Ishikawa (cell line): Measurements from ENCODE around the gene SEMA5A.

Experiments used
- CEBPB ChIP-seq: IDR thresholded peaks from 2 replicates; pipeline ENCODE4 v1.6.1; 2012
- EGR1 ChIP-seq: IDR thresholded peaks from 2 replicates; pipeline ENCODE4 v1.6.1; 2012
- EP300 ChIP-seq: IDR thresholded peaks from 2 replicates; pipeline ENCODE4 v1.6.1; 2012; ENCODE audit warnings: borderline replicate concordance
- NFIC ChIP-seq: IDR thresholded peaks from 2 replicates; pipeline ENCODE4 v1.6.1; 2012
- RAD21 ChIP-seq: IDR thresholded peaks from 2 replicates; pipeline ENCODE4 v1.6.1; 2012; ENCODE audit warnings: low read depth
- TAF1 ChIP-seq: IDR thresholded peaks from 2 replicates; pipeline ENCODE4 v1.6.1; 2012; ENCODE audit warnings: low read depth, mild to moderate bottlenecking
- TCF12 ChIP-seq: IDR thresholded peaks from 2 replicates; pipeline ENCODE4 v1.6.1; 2012; ENCODE audit warnings: low read depth
- TEAD4 ChIP-seq: IDR thresholded peaks from 2 replicates; pipeline ENCODE4 v1.6.1; 2012
- YY1 ChIP-seq: IDR thresholded peaks from 2 replicates; pipeline ENCODE4 v1.6.1; 2012; ENCODE audit warnings: low read depth
- TF ChIP-seq, protein P1 (sequence below): IDR thresholded peaks from 2 replicates; pipeline ENCODE4 v1.6.1; 2012; ENCODE audit warnings: low read depth, mild to moderate bottlenecking
- TF ChIP-seq, protein P2 (sequence below): IDR thresholded peaks from 2 replicates; pipeline ENCODE4 v1.6.1; 2012
- TF ChIP-seq, protein P3 (sequence below): IDR thresholded peaks from 2 replicates; pipeline ENCODE4 v1.6.1; 2012

DNA sequence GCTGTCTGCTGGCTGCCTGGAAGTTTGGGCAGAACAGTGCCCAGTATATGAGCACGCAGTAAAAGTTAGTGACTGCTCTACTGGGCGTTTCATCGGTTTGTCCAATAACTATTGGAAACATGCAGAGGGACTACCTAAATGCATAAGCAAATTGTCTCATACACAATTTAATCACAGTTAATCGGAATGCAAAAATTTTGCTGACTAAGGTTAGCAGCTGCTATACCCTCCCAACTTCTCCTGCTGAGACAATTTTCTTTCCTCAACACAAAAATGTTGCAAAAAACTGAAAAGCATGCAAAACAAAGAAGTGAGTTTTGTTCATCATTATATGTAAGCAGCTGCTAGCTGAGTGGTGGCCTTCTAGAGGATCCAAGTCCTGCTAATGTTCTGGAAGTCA, 327.5 kb downstream of the SEMA5A start:
- TF ChIP-seq TCF12 (no peak), YY1 (no peak), RAD21 (no peak), TAF1 (no peak), TEAD4 (no peak), EP300 (no peak), EGR1 (no peak), CEBPB (no peak), NFIC (no peak)
- TF ChIP-seq, protein P1, sequence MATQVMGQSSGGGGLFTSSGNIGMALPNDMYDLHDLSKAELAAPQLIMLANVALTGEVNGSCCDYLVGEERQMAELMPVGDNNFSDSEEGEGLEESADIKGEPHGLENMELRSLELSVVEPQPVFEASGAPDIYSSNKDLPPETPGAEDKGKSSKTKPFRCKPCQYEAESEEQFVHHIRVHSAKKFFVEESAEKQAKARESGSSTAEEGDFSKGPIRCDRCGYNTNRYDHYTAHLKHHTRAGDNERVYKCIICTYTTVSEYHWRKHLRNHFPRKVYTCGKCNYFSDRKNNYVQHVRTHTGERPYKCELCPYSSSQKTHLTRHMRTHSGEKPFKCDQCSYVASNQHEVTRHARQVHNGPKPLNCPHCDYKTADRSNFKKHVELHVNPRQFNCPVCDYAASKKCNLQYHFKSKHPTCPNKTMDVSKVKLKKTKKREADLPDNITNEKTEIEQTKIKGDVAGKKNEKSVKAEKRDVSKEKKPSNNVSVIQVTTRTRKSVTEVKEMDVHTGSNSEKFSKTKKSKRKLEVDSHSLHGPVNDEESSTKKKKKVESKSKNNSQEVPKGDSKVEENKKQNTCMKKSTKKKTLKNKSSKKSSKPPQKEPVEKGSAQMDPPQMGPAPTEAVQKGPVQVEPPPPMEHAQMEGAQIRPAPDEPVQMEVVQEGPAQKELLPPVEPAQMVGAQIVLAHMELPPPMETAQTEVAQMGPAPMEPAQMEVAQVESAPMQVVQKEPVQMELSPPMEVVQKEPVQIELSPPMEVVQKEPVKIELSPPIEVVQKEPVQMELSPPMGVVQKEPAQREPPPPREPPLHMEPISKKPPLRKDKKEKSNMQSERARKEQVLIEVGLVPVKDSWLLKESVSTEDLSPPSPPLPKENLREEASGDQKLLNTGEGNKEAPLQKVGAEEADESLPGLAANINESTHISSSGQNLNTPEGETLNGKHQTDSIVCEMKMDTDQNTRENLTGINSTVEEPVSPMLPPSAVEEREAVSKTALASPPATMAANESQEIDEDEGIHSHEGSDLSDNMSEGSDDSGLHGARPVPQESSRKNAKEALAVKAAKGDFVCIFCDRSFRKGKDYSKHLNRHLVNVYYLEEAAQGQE, result no peak
- TF ChIP-seq, protein P2, sequence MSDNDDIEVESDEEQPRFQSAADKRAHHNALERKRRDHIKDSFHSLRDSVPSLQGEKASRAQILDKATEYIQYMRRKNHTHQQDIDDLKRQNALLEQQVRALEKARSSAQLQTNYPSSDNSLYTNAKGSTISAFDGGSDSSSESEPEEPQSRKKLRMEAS, result no peak
- TF ChIP-seq, protein P3, sequence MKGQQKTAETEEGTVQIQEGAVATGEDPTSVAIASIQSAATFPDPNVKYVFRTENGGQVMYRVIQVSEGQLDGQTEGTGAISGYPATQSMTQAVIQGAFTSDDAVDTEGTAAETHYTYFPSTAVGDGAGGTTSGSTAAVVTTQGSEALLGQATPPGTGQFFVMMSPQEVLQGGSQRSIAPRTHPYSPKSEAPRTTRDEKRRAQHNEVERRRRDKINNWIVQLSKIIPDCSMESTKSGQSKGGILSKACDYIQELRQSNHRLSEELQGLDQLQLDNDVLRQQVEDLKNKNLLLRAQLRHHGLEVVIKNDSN, result no peak
